Activated CD4-positive, alpha-beta memory T cell treated with anti-CD3 and anti-CD28 coated beads for 36 hours (primary cell): ENCODE data around the gene LMTK2. TPM values are rescaled to one million over a fixed set of nuclear protein-coding genes. Genes with fewer than 3 reads are reported as not detected.
A peak's percentile ranks its signal among the peaks of the same experiment; 100 is the strongest.

Source experiments
- CTCF ChIA-PET: fragments of 350-600 bp; sonication (Branson Sonifier 250); formaldehyde crosslinking; loops from one replicate; lab custom pipeline; 2021; ENCODE audit warnings: antibody characterized with exemption, inconsistent platforms; lab: Charles Lee
- POLR2A ChIA-PET: fragments of 350-600 bp; sonication (Branson Sonifier 250); formaldehyde crosslinking; loops from one replicate; lab custom pipeline; 2021; ENCODE audit warnings: antibody characterized with exemption; lab: Charles Lee
- DNase-seq: peaks from one replicate; pipeline ENCODE4 v3.0.0-alpha.2; 2020
- H3K27ac Mint-ChIP-seq: one replicate; pipeline ENCODE4 v1.8.0; 2021; ENCODE audit warnings: mixed read lengths
- H3K27me3 Mint-ChIP-seq: one replicate; pipeline ENCODE4 v1.8.0; 2021; ENCODE audit warnings: mixed read lengths
- H3K36me3 Mint-ChIP-seq: one replicate; pipeline ENCODE4 v1.8.0; 2021; ENCODE audit warnings: mixed read lengths
- H3K4me1 Mint-ChIP-seq: one replicate; pipeline ENCODE4 v1.8.0; 2021; ENCODE audit warnings: low read depth, mixed read lengths
- H3K4me3 Mint-ChIP-seq: one replicate; pipeline ENCODE4 v1.8.0; 2021; ENCODE audit warnings: mild to moderate bottlenecking, mixed read lengths
- H3K9me3 Mint-ChIP-seq: one replicate; pipeline ENCODE4 v1.8.0; 2021; ENCODE audit warnings: mixed read lengths
- intact Hi-C: fragments of 100-400 bp; cut with micrococcal nuclease; formaldehyde crosslinking; loops from one replicate; pipeline ENCODE4 v1.15.1; 2023
- total RNA-seq, 2 experiments: library from RNA; stranded (reverse); gene quantifications; one replicate each; pipeline ENCODE4 v1.2.3, GENCODE V29; 2021

The LMTK2 gene
- total RNA-seq, 2 experiments from 2014 or later, result 10.6 to 10.8 TPM

GRCh38 chr7:98240961-98241673 lies 134.5 kb downstream of the LMTK2 start:
- H3K27ac Mint-ChIP-seq, result no peak overlapping the region
- peaks cover 21% of the 10 kb centered on the region for H3K36me3 Mint-ChIP-seq
- no peak overlapping the region for H3K4me3 Mint-ChIP-seq
- H3K9me3 Mint-ChIP-seq, result no peaks in the 10 kb centered on the region
- peak; percentile 36 for DNase-seq
- ChIA-PET CTCF (interaction anchor here (1.2 kb wide), 1 partner anchor 10 kb away, joined by 5 read pairs; no protein-coding TSS in a partner anchor), POLR2A (no interaction called here)
- H3K4me1 Mint-ChIP-seq, result no peaks in the 10 kb centered on the region
- intact Hi-C loops, result no loop called here
- H3K27me3 Mint-ChIP-seq, result no peaks in the 10 kb centered on the region

GRCh38 chr7:98241674-98242241 lies 135.1 kb downstream of the LMTK2 start:
- Mint-ChIP-seq H3K4me3 (no peak overlapping the region), H3K4me1 (no peaks in the 10 kb centered on the region), H3K9me3 (no peaks in the 10 kb centered on the region), H3K27ac (no peak overlapping the region), H3K36me3 (peaks cover 21% of the 10 kb centered on the region), H3K27me3 (no peaks in the 10 kb centered on the region)
- ChIA-PET CTCF (interaction anchor here (1.2 kb wide), 1 partner anchor 9 kb away, joined by 5 read pairs; no protein-coding TSS in a partner anchor), POLR2A (no interaction called here)
- DNase-seq, result no peak
- intact Hi-C loops, result no loop called here

- Mint-ChIP-seq H3K36me3 (peaks cover 21% of the 10 kb centered on the region), H3K9me3 (no peaks in the 10 kb centered on the region), H3K27ac (no peak overlapping the region), H3K27me3 (no peaks in the 10 kb centered on the region), H3K4me3 (no peak overlapping the region), H3K4me1 (no peaks in the 10 kb centered on the region)
- intact Hi-C loops, result no loop called here
- DNase-seq, result no peak
- ChIA-PET CTCF (interaction anchor here (1.2 kb wide), 1 partner anchor 8 kb away, joined by 5 read pairs; no protein-coding TSS in a partner anchor), POLR2A (no interaction called here)
These were observed 135.7 kb downstream of the LMTK2 start for GRCh38 chr7:98242342-98242741.

DNA sequence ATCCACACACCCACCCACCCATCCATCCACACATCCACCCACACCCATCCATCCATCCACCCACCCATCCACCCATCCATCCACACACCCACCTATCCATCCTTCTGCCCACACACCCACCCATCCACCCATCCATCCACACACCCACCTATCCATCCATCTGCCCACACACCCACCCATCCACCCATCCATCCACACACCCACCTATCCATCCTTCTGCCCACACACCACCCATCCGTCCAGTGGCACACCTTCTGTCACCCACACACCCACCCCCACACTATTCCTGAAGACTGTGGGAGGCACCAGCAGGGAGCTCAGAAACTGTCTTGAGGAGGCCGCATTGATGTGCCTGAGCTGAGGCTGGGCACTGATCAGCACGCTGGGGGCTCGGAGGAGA lies 136.3 kb downstream of the LMTK2 start:
- Mint-ChIP-seq H3K4me3 (no peak overlapping the region), H3K27ac (no peak overlapping the region), H3K27me3 (no peaks in the 10 kb centered on the region), H3K36me3 (peaks cover 20% of the 10 kb centered on the region), H3K4me1 (peaks cover 1% of the 10 kb centered on the region), H3K9me3 (no peaks in the 10 kb centered on the region)
- ChIA-PET POLR2A (no interaction called here), CTCF (no interaction called here)
- no peak for DNase-seq
- intact Hi-C loops, result no loop called here

DNA sequence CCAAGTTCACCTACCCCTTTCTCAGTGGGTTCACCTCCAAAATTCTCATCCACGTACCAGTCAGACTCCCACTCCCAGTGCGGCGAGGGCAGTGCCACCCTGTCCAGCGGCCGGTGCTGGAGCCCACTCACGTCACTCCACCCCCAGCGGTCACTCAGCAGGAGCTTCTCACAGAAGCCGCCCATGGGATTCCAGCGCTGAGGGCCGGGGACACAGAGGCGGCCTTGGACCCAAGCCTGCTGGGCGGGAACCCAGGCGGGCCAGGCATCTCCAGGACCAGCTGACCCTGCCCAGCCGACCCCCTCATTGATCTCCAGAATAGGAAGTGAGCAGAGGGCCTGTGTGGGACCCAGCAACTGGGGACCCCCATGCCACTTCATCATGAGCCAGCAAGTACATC lies 138.2 kb downstream of the LMTK2 start:
- ChIA-PET POLR2A (no interaction called here), CTCF (no interaction called here)
- H3K36me3 Mint-ChIP-seq, result peaks cover 19% of the 10 kb centered on the region
- no peak for DNase-seq
- peaks cover 15% of the 10 kb centered on the region for H3K4me1 Mint-ChIP-seq
- intact Hi-C loops, result no loop called here
- H3K27ac Mint-ChIP-seq, result no peak overlapping the region
- no peaks in the 10 kb centered on the region for H3K9me3 Mint-ChIP-seq
- no peak overlapping the region for H3K4me3 Mint-ChIP-seq
- no peaks in the 10 kb centered on the region for H3K27me3 Mint-ChIP-seq

DNA sequence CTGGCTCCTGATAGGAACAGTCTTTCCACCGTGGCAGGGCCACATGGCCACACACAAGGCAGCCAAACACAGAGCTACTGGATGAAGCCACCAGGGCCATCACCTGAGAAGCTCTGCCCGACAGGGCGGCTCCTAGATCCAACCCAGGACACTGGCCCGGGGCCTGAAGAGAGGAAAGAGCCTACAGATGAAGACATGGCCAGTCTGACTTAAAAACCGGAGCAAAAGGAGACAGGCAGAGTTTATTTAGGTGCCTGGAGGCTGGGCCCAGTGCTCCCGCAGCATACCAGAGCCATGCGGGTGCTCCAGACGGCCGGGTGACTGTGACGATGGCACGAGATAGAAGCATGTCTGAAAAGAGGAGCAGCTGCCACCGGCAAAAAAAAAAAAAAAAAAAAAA lies 141.5 kb downstream of the LMTK2 start:
- no peak for DNase-seq
- H3K36me3 Mint-ChIP-seq, result peaks cover 11% of the 10 kb centered on the region
- no peaks in the 10 kb centered on the region for H3K27me3 Mint-ChIP-seq
- no peaks in the 10 kb centered on the region for H3K9me3 Mint-ChIP-seq
- POLR2A ChIA-PET, result no interaction called here
- CTCF ChIA-PET, result no interaction called here
- H3K27ac Mint-ChIP-seq, result peak overlapping the region; percentile 62
- peaks cover 32% of the 10 kb centered on the region for H3K4me1 Mint-ChIP-seq
- no peak overlapping the region for H3K4me3 Mint-ChIP-seq
- intact Hi-C loops, result no loop called here

DNA sequence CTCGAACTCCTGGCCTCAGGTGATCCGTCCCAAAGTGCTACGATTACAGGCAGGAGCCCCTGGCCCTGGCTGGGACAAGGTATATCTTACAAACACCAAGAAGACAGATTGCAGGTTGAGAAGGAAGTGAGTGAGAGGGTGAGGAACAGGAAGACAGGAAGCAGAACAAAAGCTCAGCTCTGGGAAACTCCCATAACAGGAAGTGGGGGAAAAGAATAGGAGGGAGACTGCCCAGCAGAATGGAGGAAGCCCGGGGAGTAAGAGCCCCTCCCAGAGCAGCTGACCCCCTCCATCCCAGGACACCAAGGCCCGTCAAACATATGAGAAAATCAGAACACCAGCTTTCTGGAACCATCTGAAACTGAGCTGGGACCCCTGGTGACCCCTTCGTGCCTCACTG lies 142.4 kb downstream of the LMTK2 start:
- Mint-ChIP-seq H3K36me3 (peaks cover 11% of the 10 kb centered on the region), H3K4me1 (peaks cover 36% of the 10 kb centered on the region), H3K27ac (peak overlapping the region; percentile 93), H3K27me3 (no peaks in the 10 kb centered on the region), H3K4me3 (no peak overlapping the region), H3K9me3 (no peaks in the 10 kb centered on the region)
- ChIA-PET POLR2A (interaction anchor here (0.6 kb wide), 1 partner anchor 139 kb away, joined by 3 read pairs; no protein-coding TSS in a partner anchor), CTCF (no interaction called here)
- intact Hi-C loops, result no loop called here
- peak; percentile 13 for DNase-seq

DNA sequence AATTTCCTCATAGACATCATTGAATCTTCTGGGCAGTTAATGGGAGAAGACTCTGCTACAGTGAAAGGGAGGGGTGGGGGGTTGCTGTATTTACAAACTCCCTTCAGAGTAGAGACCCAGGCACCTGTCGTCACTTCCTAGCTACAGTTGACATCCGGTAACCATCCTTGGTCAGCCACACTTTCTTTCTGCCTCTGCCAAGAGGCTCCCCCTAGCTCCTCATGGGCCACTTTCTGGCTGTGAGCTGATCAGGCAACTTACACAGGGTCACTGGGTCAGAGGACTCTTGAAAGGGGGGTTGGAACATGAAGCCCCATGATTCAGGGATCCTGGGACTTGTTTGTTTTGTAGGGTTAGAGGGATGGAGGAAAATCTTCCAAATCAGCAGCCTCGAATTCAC lies 144.1 kb downstream of the LMTK2 start:
- H3K9me3 Mint-ChIP-seq, result no peaks in the 10 kb centered on the region
- CTCF ChIA-PET, result interaction anchor here (0.8 to 2.1 kb wide), 5 partner anchors 9 to 229 kb away, joined by 3 to 12 read pairs (median 6); partner anchors contain the start of gene BAIAP2L1
- POLR2A ChIA-PET, result no interaction called here
- DNase-seq, result peak; percentile 70
- H3K36me3 Mint-ChIP-seq, result peaks cover 17% of the 10 kb centered on the region
- peak overlapping the region; percentile 94 for H3K27ac Mint-ChIP-seq
- H3K27me3 Mint-ChIP-seq, result no peaks in the 10 kb centered on the region
- intact Hi-C loops, result loop anchor here (1.0 to 2.0 kb wide), 4 partner anchors 31 to 378 kb away; partner anchors contain the start of genes ASNS, BRI3 and LMTK2
- peak overlapping the region; percentile 95 for H3K4me3 Mint-ChIP-seq
- H3K4me1 Mint-ChIP-seq, result peaks cover 46% of the 10 kb centered on the region

GRCh38 chr7:98251231-98251600 lies 144.6 kb downstream of the LMTK2 start:
- Mint-ChIP-seq H3K4me3 (peak overlapping the region; percentile 95), H3K4me1 (peaks cover 49% of the 10 kb centered on the region), H3K36me3 (peaks cover 17% of the 10 kb centered on the region)

DNA sequence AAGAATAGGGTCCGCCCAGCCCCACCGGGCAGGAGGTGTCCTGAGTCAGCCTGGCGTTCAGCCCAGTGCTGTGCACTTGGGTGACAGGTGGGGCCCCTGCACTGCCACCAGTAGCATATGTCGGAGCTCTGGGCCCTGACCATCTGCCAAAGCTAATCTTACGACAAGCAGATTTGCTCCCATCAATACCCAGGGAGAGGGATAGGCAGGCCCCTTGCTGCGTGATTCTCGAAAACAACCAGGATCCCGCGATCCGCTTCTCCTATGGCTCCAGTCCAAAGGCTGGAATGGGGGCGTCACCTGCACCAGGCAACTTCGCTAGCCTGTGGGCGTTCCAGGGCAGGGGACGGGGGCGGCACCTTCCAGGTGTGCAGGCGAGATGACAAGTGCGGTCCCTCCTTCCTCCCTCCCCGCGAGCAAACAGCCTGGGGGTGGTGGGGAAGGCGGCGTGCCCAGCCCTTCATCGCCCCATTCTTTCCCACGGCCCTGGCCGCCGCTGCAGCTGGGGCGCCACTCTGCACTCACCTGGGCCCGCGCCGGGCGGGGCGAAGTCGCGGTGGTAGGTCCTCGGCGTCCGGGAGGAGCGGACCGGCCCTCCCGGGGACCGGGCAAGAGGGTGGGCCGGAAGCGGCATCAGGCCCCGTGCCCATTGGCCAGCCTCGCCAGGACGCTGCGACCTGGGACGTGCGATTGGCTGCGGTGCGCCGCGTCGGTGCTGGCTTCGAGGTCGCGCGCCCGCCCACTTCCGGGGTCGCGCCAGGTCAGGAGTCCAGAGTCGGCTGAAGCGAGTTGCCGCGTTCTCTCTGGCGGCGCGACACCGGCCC lies 145.2 kb downstream of the LMTK2 start, which contains the start of gene TECPR1:
Gene TECPR1 (minus strand): TSS at position 632 of the 824 bp plus-strand sequence. CDS start 6,086 bp downstream, outside the sequence.
- Mint-ChIP-seq H3K27me3 (no peaks in the 10 kb centered on the region), H3K27ac (peak within 1 kb of the TSS; percentile 94), H3K9me3 (no peaks in the 10 kb centered on the region), H3K4me3 (peak within 1 kb of the TSS; percentile 95), H3K36me3 (peaks cover 20% of the 10 kb centered on the region), H3K4me1 (peaks cover 52% of the 10 kb centered on the region)
- POLR2A ChIA-PET, result no interaction called here
- intact Hi-C loops, result loop anchor here (1.0 to 2.0 kb wide), 5 partner anchors 29 to 379 kb away; partner anchors contain the start of genes ASNS, BAIAP2L1, BRI3 and LMTK2
- CTCF ChIA-PET, result interaction anchor here (0.9 to 2.1 kb wide), 3 partner anchors 83 to 230 kb away, joined by 5 to 12 read pairs (median 6); no protein-coding TSS in a partner anchor
- peak; percentile 94 for DNase-seq

More at GRCh38 chr7:98251231-98251600, 144.6 kb downstream of the LMTK2 start:
- no peak for DNase-seq
- intact Hi-C loops, result loop anchor here (1.0 to 2.0 kb wide), 4 partner anchors 30 to 378 kb away; partner anchors contain the start of genes ASNS, BRI3 and LMTK2
- Mint-ChIP-seq H3K9me3 (no peaks in the 10 kb centered on the region), H3K27me3 (no peaks in the 10 kb centered on the region), H3K27ac (peak overlapping the region; percentile 94)
- POLR2A ChIA-PET, result no interaction called here
- CTCF ChIA-PET, result interaction anchor here (0.8 to 2.1 kb wide), 6 partner anchors 9 to 229 kb away, joined by 3 to 12 read pairs (median 6); partner anchors contain the start of gene BAIAP2L1

- Mint-ChIP-seq H3K9me3 (no peaks in the 10 kb centered on the region), H3K27me3 (no peaks in the 10 kb centered on the region), H3K27ac (peak overlapping the region; percentile 94), H3K4me1 (peaks cover 52% of the 10 kb centered on the region), H3K36me3 (peaks cover 25% of the 10 kb centered on the region), H3K4me3 (peak overlapping the region; percentile 95)
- intact Hi-C loops, result loop anchor here (1.0 kb wide), 1 partner anchor 149 kb away; the partner anchor contains the start of gene BAIAP2L1
- ChIA-PET CTCF (no interaction called here), POLR2A (no interaction called here)
- DNase-seq, result no peak
These were observed 145.9 kb downstream of the LMTK2 start for GRCh38 chr7:98252425-98253054.
